ENCODE data around the gene ZNF652. TPM values are rescaled to one million over a fixed set of nuclear protein-coding genes. Genes with fewer than 3 reads are reported as not detected.

ZNF652 gene
- total RNA-seq, 4 donors from 2014 or later, result 56.0 to 124 (median 92.2) TPM

DNA sequence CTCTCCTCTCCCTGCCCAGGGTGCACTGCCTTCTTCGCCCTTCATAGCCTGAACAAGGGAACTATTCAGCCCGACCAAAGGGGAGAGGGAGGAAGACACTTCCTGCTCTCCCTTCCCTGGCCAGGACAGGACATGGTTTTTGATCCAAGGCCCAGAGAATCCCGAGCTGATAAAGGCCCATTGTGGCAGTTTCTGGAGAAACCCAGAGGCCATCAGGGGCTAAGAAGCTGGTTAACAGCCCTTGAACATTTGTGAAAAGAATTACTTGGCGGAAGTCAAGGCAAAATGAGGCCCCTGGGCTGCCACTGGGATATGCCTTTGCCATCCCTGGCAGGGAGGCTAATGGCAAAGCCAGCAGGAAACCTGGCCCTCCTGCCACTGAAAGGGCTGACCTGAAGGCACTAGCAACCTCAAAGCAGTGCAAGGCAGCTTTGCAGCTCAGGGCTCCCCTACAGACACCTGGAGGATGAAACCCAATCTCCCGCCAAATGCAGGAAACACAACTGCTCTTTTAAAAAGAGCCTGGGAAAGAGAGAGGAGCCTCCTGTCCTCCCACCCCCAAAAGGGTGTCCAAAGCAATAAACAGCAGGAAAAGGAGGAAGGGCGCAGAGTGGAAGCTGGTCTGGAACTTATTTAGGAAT, 40.0 kb upstream of the ZNF652 start:
- Histone ChIP-seq H3K4me1 (peaks cover 0 to 35% (median 0%) of the 10 kb centered on the region in 3 donors), H3K9me3 (no peaks in the 10 kb centered on the region), H3K27me3 (no peaks in the 10 kb centered on the region), H3K4me3 (no peak overlapping the region), H3K27ac (peak overlapping the region in 2 of 4 donors; percentile 24 to 39), H3K36me3 (peaks cover 0 to 48% of the 10 kb centered on the region in 2 donors)
- TF ChIP-seq EP300 (IDR thresholded peaks at IDR 0.05) (no peak), POLR2AphosphoS5 (IDR thresholded peaks at IDR 0.05) (no peak), POLR2A (IDR thresholded peaks at IDR 0.05) (no peak)
- TF ChIP-seq, protein P1, sequence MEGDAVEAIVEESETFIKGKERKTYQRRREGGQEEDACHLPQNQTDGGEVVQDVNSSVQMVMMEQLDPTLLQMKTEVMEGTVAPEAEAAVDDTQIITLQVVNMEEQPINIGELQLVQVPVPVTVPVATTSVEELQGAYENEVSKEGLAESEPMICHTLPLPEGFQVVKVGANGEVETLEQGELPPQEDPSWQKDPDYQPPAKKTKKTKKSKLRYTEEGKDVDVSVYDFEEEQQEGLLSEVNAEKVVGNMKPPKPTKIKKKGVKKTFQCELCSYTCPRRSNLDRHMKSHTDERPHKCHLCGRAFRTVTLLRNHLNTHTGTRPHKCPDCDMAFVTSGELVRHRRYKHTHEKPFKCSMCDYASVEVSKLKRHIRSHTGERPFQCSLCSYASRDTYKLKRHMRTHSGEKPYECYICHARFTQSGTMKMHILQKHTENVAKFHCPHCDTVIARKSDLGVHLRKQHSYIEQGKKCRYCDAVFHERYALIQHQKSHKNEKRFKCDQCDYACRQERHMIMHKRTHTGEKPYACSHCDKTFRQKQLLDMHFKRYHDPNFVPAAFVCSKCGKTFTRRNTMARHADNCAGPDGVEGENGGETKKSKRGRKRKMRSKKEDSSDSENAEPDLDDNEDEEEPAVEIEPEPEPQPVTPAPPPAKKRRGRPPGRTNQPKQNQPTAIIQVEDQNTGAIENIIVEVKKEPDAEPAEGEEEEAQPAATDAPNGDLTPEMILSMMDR (IDR thresholded peaks at IDR 0.05), result no peak
- ATAC-seq, result no peak
- WGBS, 2 donors (ENCODE audit: low coverage in 1 of 2), result 74 to 82% methylated on average over 4 of the region's 6 CpGs

DNA sequence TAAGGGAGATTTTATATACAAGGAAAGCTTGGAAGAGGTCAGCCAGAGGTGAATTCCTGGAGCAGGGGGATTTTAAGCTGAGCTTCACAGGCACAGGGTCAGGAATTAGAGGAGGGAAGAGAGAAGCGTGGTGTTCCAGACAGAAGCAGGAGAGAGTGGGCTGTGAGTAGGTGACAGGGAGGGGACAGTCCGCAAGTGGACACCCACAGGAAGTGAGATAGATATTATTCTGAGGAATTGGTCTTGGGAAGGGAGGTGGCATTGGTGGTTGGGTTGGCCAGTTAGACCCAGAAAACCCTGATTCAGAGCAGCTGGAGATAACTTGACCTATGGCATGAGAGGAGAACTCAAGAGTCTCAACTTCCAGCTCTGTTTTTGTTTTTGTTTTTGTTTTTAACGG, 37.9 kb upstream of the ZNF652 start:
- no peak for ATAC-seq
- Histone ChIP-seq H3K4me1 (peaks cover 0 to 40% (median 0%) of the 10 kb centered on the region in 3 donors), H3K36me3 (peaks cover 0 to 27% of the 10 kb centered on the region in 2 donors), H3K9me3 (no peaks in the 10 kb centered on the region), H3K27me3 (no peaks in the 10 kb centered on the region), H3K4me3 (no peak overlapping the region), H3K27ac (peak overlapping the region in 1 of 4 donors; percentile 27)
- TF ChIP-seq, protein P1 (IDR thresholded peaks at IDR 0.05), result no peak
- no peak for TF ChIP-seq POLR2A (IDR thresholded peaks at IDR 0.05)
- TF ChIP-seq POLR2AphosphoS5 (IDR thresholded peaks at IDR 0.05), result no peak
- no peak for TF ChIP-seq EP300 (IDR thresholded peaks at IDR 0.05)
- 27 to 59% methylated on average over 3 of the region's 3 CpGs for WGBS, 2 donors (ENCODE audit: low coverage in 1 of 2)

DNA sequence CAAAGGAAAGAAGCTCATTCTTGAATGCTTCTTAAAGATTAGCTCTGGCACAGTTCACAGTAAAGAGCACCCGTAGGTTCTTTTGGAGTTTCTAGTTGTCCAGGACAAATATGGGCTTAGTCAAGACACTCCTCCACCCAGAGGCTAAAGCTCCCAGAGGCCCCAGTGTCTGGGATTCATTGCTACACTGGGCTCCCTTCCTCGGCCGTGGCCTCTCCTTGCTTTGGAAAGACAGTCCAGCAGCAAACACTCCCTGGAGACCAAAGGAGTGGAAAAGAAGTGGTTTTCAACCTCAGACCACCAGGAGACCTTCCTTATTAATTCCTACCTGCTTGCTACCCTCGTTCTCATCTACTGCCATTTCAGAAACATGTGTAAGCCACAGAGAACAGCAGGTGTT, 35.5 kb upstream of the ZNF652 start:
- no peak overlapping the region for H3K4me3 ChIP-seq
- peaks cover 0 to 5% of the 10 kb centered on the region in 2 donors for H3K36me3 ChIP-seq
- WGBS, 2 donors (ENCODE audit: low coverage in 1 of 2), result 55 to 73% methylated on average over 1 to 2 of the region's 4 CpGs
- H3K9me3 ChIP-seq, result no peaks in the 10 kb centered on the region
- TF ChIP-seq POLR2AphosphoS5 (IDR thresholded peaks at IDR 0.05), result no peak
- TF ChIP-seq EP300 (IDR thresholded peaks at IDR 0.05), result no peak
- TF ChIP-seq, protein P1 (IDR thresholded peaks at IDR 0.05), result no peak
- no peak for TF ChIP-seq POLR2A (IDR thresholded peaks at IDR 0.05)
- no peak overlapping the region for H3K27ac ChIP-seq
- H3K27me3 ChIP-seq, result no peaks in the 10 kb centered on the region
- no peak for ATAC-seq
- H3K4me1 ChIP-seq, result peaks cover 0 to 43% (median 5%) of the 10 kb centered on the region in 3 donors

DNA sequence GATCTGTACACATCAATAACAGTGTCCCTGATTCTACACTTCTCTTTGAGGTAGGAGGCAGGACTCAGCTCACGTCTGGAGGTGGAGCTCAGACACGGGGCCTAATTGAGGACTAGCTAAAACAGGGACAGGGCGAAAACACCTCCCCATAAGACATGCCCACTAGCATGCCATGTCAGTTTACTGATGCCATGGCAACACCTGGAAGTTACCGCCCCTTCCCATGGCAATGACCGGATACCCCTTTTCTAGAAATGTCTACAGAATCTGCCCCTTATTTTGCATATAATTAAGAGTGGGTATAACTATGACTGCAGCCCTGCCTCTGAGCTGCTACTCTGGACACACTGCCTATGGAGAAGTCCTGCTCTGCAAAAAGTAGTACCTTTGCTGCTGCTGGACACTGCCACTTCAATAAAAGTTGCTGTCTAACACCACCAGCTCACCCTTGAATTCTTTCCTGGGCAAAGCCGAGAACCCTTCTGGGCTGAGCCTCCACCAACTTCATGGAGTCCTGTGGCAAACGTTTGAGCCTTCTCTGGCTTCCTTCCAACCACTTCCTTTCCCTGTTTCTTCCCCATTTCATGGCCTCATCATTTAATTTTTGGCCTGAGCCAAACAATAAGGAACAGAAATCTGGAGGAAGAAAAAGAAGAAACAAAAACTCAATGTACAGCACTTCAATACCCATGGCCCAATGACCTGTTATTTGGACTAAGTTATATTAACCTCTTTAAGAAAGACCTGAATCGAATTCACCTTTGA, 31.6 kb upstream of the ZNF652 start:
- H3K27me3 ChIP-seq, result no peaks in the 10 kb centered on the region
- ATAC-seq, result no peak
- H3K4me3 ChIP-seq, result no peak overlapping the region
- no peak overlapping the region for H3K27ac ChIP-seq
- no peaks in the 10 kb centered on the region for H3K36me3 ChIP-seq
- WGBS, 2 donors (ENCODE audit: low coverage in 1 of 2), result 50 to 71% methylated on average over 2 to 5 of the region's 8 CpGs
- no peaks in the 10 kb centered on the region for H3K9me3 ChIP-seq
- TF ChIP-seq, protein P1 (IDR thresholded peaks at IDR 0.05), result no peak
- TF ChIP-seq POLR2A (IDR thresholded peaks at IDR 0.05), result no peak
- TF ChIP-seq EP300 (IDR thresholded peaks at IDR 0.05), result no peak
- TF ChIP-seq POLR2AphosphoS5 (IDR thresholded peaks at IDR 0.05), result no peak
- H3K4me1 ChIP-seq, result peaks cover 0 to 55% (median 14%) of the 10 kb centered on the region in 3 donors
